ENCODE results near the gene BLOC1S3. TPM values are rescaled to one million over a fixed set of nuclear protein-coding genes. Genes with fewer than 3 reads are reported as not detected.

The BLOC1S3 gene
- total RNA-seq, 2 donors from 2014 or later: 9.4 to 11.3 TPM

GRCh38 chr19:45144431-45145269 lies 33.9 kb upstream of the BLOC1S3 start:
- WGBS, 2 experiments (ENCODE audit: insufficient coverage in 1 of 2, insufficient read length in 1 of 2): 95 to 97% methylated on average over 33 to 53 of the region's 53 CpGs
- H3K4me1 ChIP-seq (ENCODE audit: control insufficient read depth, insufficient read depth, low read length): no peaks in the 10 kb centered on the region
- H3K4me3 ChIP-seq (ENCODE audit: low read length): no peak overlapping the region
- Mint-ChIP-seq H3K4me1 (no peaks in the 10 kb centered on the region), H3K36me3 (ENCODE audit: low read depth) (peaks cover 38% of the 10 kb centered on the region), H3K4me3 (no peak overlapping the region), H3K27me3 (ENCODE audit: insufficient read depth) (no peaks in the 10 kb centered on the region), H3K27ac (no peak overlapping the region), H3K9me3 (no peaks in the 10 kb centered on the region)
- TF ChIP-seq, protein P1, sequence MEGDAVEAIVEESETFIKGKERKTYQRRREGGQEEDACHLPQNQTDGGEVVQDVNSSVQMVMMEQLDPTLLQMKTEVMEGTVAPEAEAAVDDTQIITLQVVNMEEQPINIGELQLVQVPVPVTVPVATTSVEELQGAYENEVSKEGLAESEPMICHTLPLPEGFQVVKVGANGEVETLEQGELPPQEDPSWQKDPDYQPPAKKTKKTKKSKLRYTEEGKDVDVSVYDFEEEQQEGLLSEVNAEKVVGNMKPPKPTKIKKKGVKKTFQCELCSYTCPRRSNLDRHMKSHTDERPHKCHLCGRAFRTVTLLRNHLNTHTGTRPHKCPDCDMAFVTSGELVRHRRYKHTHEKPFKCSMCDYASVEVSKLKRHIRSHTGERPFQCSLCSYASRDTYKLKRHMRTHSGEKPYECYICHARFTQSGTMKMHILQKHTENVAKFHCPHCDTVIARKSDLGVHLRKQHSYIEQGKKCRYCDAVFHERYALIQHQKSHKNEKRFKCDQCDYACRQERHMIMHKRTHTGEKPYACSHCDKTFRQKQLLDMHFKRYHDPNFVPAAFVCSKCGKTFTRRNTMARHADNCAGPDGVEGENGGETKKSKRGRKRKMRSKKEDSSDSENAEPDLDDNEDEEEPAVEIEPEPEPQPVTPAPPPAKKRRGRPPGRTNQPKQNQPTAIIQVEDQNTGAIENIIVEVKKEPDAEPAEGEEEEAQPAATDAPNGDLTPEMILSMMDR (conservative IDR thresholded peaks at IDR 0.05): no peak
- no peak for DNase-seq
- H3K36me3 ChIP-seq (ENCODE audit: control insufficient read depth, insufficient read depth, low read length): peaks cover 22% of the 10 kb centered on the region
- H3K9me3 ChIP-seq (ENCODE audit: control insufficient read depth, low read length): no peaks in the 10 kb centered on the region
- H3K27me3 ChIP-seq (ENCODE audit: control insufficient read depth, insufficient read depth, low read length, poor library complexity, severe bottlenecking): no peaks in the 10 kb centered on the region
- H3K27ac ChIP-seq (ENCODE audit: low read depth, low read length): no peak overlapping the region
- no peak overlapping the region for H3K9ac ChIP-seq (ENCODE audit: extremely low read depth, low read length, poor library complexity, severe bottlenecking)

- Histone ChIP-seq H3K9me3 (ENCODE audit: control insufficient read depth, low read length) (no peaks in the 10 kb centered on the region), H3K27ac (ENCODE audit: low read depth, low read length) (no peak overlapping the region), H3K9ac (ENCODE audit: extremely low read depth, low read length, poor library complexity, severe bottlenecking) (no peak overlapping the region), H3K4me3 (ENCODE audit: low read length) (no peak overlapping the region), H3K36me3 (ENCODE audit: control insufficient read depth, insufficient read depth, low read length) (peaks cover 22% of the 10 kb centered on the region), H3K27me3 (ENCODE audit: control insufficient read depth, insufficient read depth, low read length, poor library complexity, severe bottlenecking) (no peaks in the 10 kb centered on the region), H3K4me1 (ENCODE audit: control insufficient read depth, insufficient read depth, low read length) (no peaks in the 10 kb centered on the region)
- TF ChIP-seq, protein P1 (conservative IDR thresholded peaks at IDR 0.05): no peak
- Mint-ChIP-seq H3K36me3 (ENCODE audit: low read depth) (peaks cover 37% of the 10 kb centered on the region), H3K27me3 (ENCODE audit: insufficient read depth) (peaks cover 2% of the 10 kb centered on the region), H3K9me3 (no peaks in the 10 kb centered on the region), H3K4me1 (no peaks in the 10 kb centered on the region), H3K4me3 (no peak overlapping the region), H3K27ac (no peak overlapping the region)
- WGBS, 2 experiments (ENCODE audit: insufficient coverage in 1 of 2, insufficient read length in 1 of 2): 94 to 96% methylated on average over 14 to 48 of the region's 54 CpGs
- DNase-seq: no peak
These were observed 33.1 kb upstream of the BLOC1S3 start for GRCh38 chr19:45145270-45146189.

- TF ChIP-seq, protein P1 (conservative IDR thresholded peaks at IDR 0.05): no peak
- Histone ChIP-seq H3K27me3 (ENCODE audit: control insufficient read depth, insufficient read depth, low read length, poor library complexity, severe bottlenecking) (no peaks in the 10 kb centered on the region), H3K9ac (ENCODE audit: extremely low read depth, low read length, poor library complexity, severe bottlenecking) (no peak overlapping the region), H3K27ac (ENCODE audit: low read depth, low read length) (no peak overlapping the region), H3K4me3 (ENCODE audit: low read length) (no peak overlapping the region), H3K9me3 (ENCODE audit: control insufficient read depth, low read length) (no peaks in the 10 kb centered on the region), H3K4me1 (ENCODE audit: control insufficient read depth, insufficient read depth, low read length) (no peaks in the 10 kb centered on the region), H3K36me3 (ENCODE audit: control insufficient read depth, insufficient read depth, low read length) (peaks cover 18% of the 10 kb centered on the region)
- DNase-seq: no peak
- no peaks in the 10 kb centered on the region for H3K9me3 Mint-ChIP-seq
- peaks cover 33% of the 10 kb centered on the region for H3K36me3 Mint-ChIP-seq (ENCODE audit: low read depth)
- H3K4me3 Mint-ChIP-seq: no peak overlapping the region
- no peak overlapping the region for H3K27ac Mint-ChIP-seq
- H3K4me1 Mint-ChIP-seq: no peaks in the 10 kb centered on the region
- peaks cover 8% of the 10 kb centered on the region for H3K27me3 Mint-ChIP-seq (ENCODE audit: insufficient read depth)
- WGBS, 2 experiments (ENCODE audit: insufficient coverage in 1 of 2, insufficient read length in 1 of 2): 89 to 94% methylated on average over 8 to 13 of the region's 13 CpGs
These were observed 32.3 kb upstream of the BLOC1S3 start for GRCh38 chr19:45146251-45146650.
